Activated naive CD4-positive, alpha-beta T cell treated with anti-CD3 and anti-CD28 coated beads, Interleukin-2, amount 50 U/mL, for 24 hours (primary cell): ENCODE data around the gene KIAA0319L.

ENCODE experiments used
- H3K27ac Mint-ChIP-seq: one replicate; pipeline ENCODE4 v1.8.0; 2021; ENCODE audit warnings: mild to moderate bottlenecking, mixed read lengths
- H3K27me3 Mint-ChIP-seq: one replicate; pipeline ENCODE4 v1.8.0; 2021; ENCODE audit warnings: mixed read lengths
- H3K36me3 Mint-ChIP-seq: one replicate; pipeline ENCODE4 v1.8.0; 2021; ENCODE audit warnings: mixed read lengths
- H3K4me1 Mint-ChIP-seq: one replicate; pipeline ENCODE4 v1.8.0; 2021; ENCODE audit warnings: mixed read lengths
- H3K4me3 Mint-ChIP-seq: one replicate; pipeline ENCODE4 v1.8.0; 2021; ENCODE audit warnings: mild to moderate bottlenecking, mixed read lengths
- H3K9me3 Mint-ChIP-seq: one replicate; pipeline ENCODE4 v1.8.0; 2021; ENCODE audit warnings: mixed read lengths

The KIAA0319L gene

DNA sequence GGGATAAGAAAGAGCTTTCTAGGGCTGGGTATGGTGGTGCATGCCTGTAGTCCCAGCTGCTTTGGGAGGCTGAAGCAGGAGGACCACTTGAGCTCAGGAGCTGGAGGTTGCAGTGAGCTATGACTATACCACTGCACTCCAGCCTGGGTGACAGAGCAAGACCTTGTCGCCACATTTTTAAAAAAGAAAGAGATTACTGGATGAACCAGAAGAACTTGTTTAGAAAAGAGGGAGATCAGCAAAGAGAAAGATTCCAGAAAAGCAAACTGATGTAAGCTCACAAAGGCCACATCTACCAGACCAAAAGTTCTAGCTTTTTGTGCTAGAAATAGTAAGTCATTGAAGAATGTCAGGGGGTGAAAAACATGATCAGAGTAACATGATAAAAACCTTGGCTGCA, 117.6 kb downstream of the KIAA0319L start:
- Mint-ChIP-seq H3K4me3 (no peak overlapping the region), H3K4me1 (peaks cover 24% of the 10 kb centered on the region), H3K27me3 (no peaks in the 10 kb centered on the region), H3K36me3 (peaks cover 5% of the 10 kb centered on the region), H3K9me3 (no peaks in the 10 kb centered on the region), H3K27ac (no peak overlapping the region)

DNA sequence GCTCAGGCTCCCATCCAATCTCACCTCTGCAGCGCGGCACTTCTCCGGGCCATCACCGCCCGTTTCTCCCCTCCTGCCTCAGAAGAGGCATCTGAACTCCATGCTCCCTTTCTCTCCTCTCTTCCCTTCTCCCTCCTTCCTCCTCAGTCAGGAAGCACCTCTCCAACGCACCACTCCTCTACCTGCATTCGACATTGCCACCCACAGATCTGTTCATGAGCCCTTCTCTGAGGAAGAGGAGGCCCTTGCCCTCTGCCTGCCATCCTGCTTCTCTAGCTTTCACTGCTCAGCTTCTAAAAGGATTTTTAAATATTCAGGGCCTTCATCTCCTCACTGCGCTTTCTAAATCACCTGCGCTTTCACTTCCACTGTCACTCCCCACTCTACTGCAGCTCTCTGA, 120.0 kb downstream of the KIAA0319L start:
- H3K4me3 Mint-ChIP-seq: no peak overlapping the region
- H3K9me3 Mint-ChIP-seq: no peaks in the 10 kb centered on the region
- H3K36me3 Mint-ChIP-seq: peaks cover 10% of the 10 kb centered on the region
- no peaks in the 10 kb centered on the region for H3K27me3 Mint-ChIP-seq
- H3K27ac Mint-ChIP-seq: peak overlapping the region; percentile 25
- H3K4me1 Mint-ChIP-seq: peaks cover 9% of the 10 kb centered on the region

DNA sequence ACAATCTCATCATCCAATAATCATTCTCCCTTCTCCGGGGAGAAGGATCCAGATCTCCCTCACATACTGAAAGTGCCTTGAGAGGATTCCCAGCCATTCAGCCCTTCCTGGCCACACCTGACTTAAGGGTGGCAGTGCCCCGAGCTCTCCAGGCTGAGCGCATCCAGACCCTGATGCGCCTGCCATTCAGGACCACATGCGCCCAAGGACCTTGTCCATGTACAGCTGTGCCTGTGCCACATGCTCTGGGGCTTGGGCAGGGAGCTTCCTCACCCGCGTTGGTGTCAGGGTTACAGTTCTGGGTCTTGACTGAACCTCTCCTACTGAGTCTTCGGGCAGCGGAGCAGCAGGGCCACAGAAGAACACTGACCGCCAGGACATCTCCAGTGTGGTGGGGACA, 121.1 kb downstream of the KIAA0319L start:
- Mint-ChIP-seq H3K9me3 (no peaks in the 10 kb centered on the region), H3K36me3 (peaks cover 10% of the 10 kb centered on the region), H3K27ac (no peak overlapping the region), H3K4me1 (peaks cover 4% of the 10 kb centered on the region), H3K27me3 (no peaks in the 10 kb centered on the region), H3K4me3 (no peak overlapping the region)

DNA sequence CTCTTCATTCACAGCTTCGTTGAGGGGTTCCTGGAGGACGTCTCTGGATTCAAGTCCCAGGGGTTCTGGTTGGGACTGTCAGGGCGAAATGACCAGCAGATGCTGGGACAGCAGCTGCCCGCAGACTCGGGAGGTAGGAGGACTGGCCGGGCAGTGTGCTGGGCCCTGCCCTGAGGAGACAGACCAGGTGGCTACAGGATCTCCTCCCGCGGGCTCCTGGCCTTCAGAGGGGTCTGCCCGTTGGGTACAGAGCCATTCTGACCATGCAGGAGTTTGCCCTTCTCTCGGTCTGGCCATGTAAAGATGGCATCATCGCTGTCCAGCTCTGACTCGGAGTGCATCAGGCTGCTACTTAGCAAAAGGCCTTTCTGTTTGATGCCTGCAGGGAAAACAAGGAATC, 122.5 kb downstream of the KIAA0319L start:
- Mint-ChIP-seq H3K4me3 (no peak overlapping the region), H3K4me1 (peaks cover 4% of the 10 kb centered on the region), H3K36me3 (peaks cover 13% of the 10 kb centered on the region), H3K27me3 (no peaks in the 10 kb centered on the region), H3K9me3 (no peaks in the 10 kb centered on the region), H3K27ac (no peak overlapping the region)

DNA sequence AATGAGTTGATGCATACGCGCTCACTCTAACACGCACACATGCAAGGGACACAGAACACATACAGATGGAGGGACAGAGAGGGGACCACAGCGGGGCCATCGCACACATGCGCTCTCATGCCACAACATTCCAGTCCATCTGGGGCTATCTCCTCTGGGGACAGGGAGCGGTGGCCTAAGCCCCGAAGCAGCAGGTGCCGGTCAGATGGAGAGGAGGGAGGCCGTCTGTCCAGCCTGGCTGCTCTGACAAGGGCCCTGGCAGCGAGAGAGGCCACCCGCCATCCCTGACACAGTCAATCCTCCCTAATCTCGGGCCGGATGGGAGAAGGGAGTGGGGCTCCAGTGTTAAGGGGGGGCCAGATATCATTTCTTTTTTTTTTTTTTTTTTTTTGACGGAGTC, 123.5 kb downstream of the KIAA0319L start:
- H3K9me3 Mint-ChIP-seq: no peaks in the 10 kb centered on the region
- H3K4me1 Mint-ChIP-seq: peaks cover 6% of the 10 kb centered on the region
- H3K27ac Mint-ChIP-seq: no peak overlapping the region
- H3K27me3 Mint-ChIP-seq: no peaks in the 10 kb centered on the region
- H3K36me3 Mint-ChIP-seq: peaks cover 11% of the 10 kb centered on the region
- no peak overlapping the region for H3K4me3 Mint-ChIP-seq

DNA sequence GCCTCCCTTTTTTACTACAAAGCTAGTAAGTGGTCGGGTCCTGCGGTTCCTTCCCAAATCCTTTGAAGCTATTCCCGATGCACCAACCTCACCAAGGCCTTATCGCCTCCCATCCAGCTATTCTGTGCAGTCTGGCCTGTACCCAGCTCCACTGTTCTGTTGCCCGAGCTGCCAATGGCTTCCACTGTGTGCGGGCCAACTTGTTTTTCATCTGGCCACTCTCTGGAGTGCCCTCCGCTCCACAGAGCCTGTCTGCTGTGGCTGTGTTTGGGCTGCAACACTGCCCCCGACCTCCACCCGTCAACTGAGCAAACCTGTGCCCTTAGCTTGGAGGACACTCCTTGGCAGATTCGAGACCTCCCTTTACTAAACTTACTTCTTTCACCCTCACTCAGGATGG, 125.0 kb downstream of the KIAA0319L start:
- Mint-ChIP-seq H3K4me1 (peaks cover 6% of the 10 kb centered on the region), H3K36me3 (peaks cover 10% of the 10 kb centered on the region), H3K27me3 (no peaks in the 10 kb centered on the region), H3K4me3 (no peak overlapping the region), H3K9me3 (no peaks in the 10 kb centered on the region), H3K27ac (no peak overlapping the region)

DNA sequence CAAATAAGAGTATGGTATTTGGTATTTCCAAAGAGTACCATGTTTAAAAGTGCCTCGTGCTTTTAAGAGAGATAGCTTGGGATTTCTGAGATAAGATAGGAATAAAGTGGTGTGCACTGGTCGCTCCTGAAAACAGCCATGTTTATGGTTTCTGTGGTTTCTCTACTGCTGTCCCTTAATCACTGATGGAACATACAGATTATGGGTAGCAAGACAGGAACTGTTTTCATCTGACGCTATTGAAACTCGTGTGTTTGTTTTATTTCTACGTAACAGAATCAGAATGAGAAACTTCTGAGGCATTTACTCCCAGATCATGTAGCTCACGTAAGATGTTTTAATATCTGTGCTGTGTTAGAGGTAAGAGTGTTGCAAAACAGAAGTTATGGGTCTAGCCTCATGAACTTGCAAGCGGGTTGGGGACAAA, 126.0 kb downstream of the KIAA0319L start:
- H3K9me3 Mint-ChIP-seq: no peaks in the 10 kb centered on the region
- peaks cover 10% of the 10 kb centered on the region for H3K36me3 Mint-ChIP-seq
- H3K4me1 Mint-ChIP-seq: peaks cover 6% of the 10 kb centered on the region
- H3K27me3 Mint-ChIP-seq: no peaks in the 10 kb centered on the region
- no peak overlapping the region for H3K27ac Mint-ChIP-seq
- no peak overlapping the region for H3K4me3 Mint-ChIP-seq

DNA sequence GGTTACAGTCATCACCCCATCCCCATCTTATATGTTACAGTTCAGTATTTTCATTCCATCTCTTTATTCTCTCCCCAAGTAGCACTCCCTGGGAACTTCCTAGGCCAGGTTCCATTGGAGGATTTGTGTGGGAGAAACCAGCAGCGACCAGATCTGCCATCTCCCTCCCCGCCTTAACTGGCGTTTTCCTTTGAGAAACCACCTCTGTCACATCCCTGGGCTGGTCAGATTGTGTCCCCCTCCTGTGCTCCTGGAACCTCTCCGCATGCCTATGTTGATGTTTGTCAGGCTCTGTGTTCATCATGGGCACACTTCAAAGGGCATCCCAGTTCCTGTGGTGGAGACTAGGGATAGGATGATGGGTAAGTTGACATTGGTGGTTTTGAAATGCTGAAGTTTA, 126.4 kb downstream of the KIAA0319L start:
- Mint-ChIP-seq H3K27ac (no peak overlapping the region), H3K27me3 (no peaks in the 10 kb centered on the region)

DNA sequence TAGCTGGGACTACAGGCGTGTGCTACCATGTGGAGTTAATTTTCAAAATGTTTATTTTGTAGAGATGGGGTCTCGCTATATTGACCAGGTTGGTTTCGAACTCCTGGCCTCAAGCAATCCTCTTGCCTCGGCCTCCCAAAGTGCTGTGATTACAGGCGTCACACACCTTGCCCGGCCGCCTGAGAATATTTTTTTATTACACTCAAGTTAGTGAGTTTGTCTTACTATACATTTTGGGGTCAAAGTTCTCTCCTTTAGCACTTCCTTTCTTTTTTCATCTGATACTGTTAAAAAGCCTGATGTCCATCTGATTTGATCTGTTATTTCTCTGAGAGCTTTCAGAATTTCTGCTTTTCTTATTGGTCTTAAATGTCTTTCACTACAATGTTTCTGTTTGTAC, 128.8 kb downstream of the KIAA0319L start:
- Mint-ChIP-seq H3K36me3 (peaks cover 11% of the 10 kb centered on the region), H3K27ac (peak overlapping the region; percentile 48), H3K27me3 (no peaks in the 10 kb centered on the region), H3K4me1 (peaks cover 6% of the 10 kb centered on the region), H3K9me3 (no peaks in the 10 kb centered on the region), H3K4me3 (no peak overlapping the region)

More for the DNA sequence above, 126.4 kb downstream of the KIAA0319L start:
- H3K4me1 Mint-ChIP-seq: peaks cover 6% of the 10 kb centered on the region
- H3K4me3 Mint-ChIP-seq: no peak overlapping the region
- H3K36me3 Mint-ChIP-seq: peaks cover 12% of the 10 kb centered on the region
- no peaks in the 10 kb centered on the region for H3K9me3 Mint-ChIP-seq

DNA sequence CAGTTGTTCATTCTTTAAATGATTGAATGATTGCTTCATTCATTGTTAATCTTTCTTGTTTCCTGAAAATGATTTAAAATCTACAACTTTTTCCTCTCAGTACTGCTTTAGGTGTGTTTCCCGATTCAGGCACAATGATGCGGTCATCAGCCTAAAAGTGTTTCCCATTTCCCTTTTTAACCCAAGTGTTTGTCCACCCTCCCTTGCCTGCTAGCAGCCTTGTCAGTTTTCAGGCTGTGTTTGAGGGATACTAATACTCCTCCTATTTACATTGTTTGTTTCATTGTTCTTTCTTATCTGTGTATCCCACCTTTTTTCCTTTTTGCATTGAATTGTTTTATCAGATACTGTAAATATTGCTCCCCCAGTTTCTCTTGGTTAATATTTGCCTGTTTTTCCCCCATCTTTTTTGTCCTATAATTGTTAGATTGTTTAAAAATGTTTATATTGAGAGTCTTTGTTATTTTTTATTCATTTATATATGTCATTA, 131.1 kb downstream of the KIAA0319L start:
- no peak overlapping the region for H3K4me3 Mint-ChIP-seq
- peaks cover 11% of the 10 kb centered on the region for H3K36me3 Mint-ChIP-seq
- no peaks in the 10 kb centered on the region for H3K9me3 Mint-ChIP-seq
- H3K27me3 Mint-ChIP-seq: no peaks in the 10 kb centered on the region
- H3K27ac Mint-ChIP-seq: no peak overlapping the region
- peaks cover 3% of the 10 kb centered on the region for H3K4me1 Mint-ChIP-seq

DNA sequence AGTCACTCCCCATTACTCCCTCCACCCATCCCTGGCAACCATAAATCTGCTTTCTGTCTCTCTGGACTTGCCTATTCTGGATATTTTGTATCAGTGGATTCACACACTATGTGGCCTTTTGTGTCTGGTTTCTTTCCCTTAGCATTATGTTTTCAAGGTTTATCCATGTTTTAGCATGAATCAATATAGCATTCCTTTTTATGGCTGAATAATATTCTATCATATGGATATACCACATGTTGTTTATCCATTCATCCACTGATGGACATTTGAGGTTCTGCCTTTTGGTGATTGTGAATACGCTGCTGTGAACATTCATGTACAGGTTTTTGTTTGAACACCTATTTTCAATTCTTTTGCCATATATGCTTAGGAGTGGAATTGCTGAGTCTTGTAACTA, 148.3 kb downstream of the KIAA0319L start:
- no peak overlapping the region for H3K4me3 Mint-ChIP-seq
- no peak overlapping the region for H3K27ac Mint-ChIP-seq
- H3K4me1 Mint-ChIP-seq: no peaks in the 10 kb centered on the region
- no peaks in the 10 kb centered on the region for H3K9me3 Mint-ChIP-seq
- H3K27me3 Mint-ChIP-seq: no peaks in the 10 kb centered on the region
- H3K36me3 Mint-ChIP-seq: peaks cover 26% of the 10 kb centered on the region

DNA sequence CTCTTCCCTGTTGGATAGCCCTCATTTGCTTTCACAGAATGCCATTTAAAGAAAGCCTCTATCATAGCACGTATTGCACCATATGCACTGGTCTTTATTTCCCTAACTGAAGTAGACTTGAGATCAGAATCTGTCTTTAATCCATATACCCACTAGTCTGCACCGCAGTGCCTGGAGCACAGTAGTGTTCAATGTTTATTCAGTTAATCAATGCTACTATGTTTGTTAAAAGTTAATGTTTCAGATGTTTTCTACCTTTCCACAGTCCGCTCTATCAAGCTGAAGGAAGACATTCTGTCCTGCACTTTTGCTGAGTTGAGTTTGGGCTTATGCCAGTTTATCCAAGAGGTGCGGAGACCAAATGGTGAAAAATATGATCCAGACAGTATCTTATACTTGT, 149.5 kb downstream of the KIAA0319L start:
- Mint-ChIP-seq H3K4me3 (no peak overlapping the region), H3K27me3 (no peaks in the 10 kb centered on the region), H3K36me3 (peaks cover 25% of the 10 kb centered on the region), H3K4me1 (no peaks in the 10 kb centered on the region), H3K9me3 (no peaks in the 10 kb centered on the region), H3K27ac (no peak overlapping the region)

DNA sequence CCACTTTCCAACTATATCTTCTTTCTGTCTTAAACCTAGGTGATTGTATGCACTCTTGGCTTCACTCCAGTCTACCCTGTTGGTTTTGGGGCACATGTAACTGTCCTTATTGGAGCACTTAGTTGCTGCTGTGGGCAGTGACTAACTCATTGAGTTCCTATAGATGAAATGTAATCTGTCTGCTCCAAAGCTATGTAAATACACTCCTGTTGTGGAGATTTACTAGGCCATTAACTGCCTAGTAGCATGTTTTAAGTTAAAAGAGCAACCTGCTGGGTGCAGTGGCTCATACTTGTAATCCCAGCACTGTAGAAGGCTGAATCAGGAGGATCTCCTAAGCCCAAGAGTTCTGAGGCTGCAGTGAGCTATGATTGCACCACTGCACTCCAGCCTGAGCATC, 151.1 kb downstream of the KIAA0319L start:
- no peaks in the 10 kb centered on the region for H3K27me3 Mint-ChIP-seq
- peaks cover 31% of the 10 kb centered on the region for H3K36me3 Mint-ChIP-seq
- no peaks in the 10 kb centered on the region for H3K9me3 Mint-ChIP-seq
- H3K4me3 Mint-ChIP-seq: no peak overlapping the region
- H3K4me1 Mint-ChIP-seq: no peaks in the 10 kb centered on the region
- H3K27ac Mint-ChIP-seq: no peak overlapping the region

DNA sequence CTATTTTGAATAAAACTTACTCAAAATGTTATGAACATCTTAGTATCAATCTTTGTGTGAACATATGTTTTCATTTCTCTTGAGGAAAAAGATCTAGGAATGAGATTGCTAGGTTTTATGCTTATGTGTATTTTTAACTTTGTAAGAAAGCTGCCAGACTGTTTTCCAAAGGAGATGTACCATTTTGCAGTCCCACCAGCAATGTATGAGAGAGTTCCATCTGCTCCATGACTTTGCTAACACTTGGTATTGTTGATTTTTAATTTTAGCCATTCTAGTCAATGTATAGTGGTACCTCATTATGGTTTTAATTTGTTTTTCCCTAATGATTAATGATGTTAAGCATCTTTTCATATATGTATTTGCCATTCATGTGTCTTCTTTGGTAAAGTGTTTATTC, 156.2 kb downstream of the KIAA0319L start:
- Mint-ChIP-seq H3K9me3 (no peaks in the 10 kb centered on the region), H3K4me1 (peaks cover 5% of the 10 kb centered on the region), H3K27ac (no peak overlapping the region), H3K27me3 (no peaks in the 10 kb centered on the region), H3K36me3 (peaks cover 28% of the 10 kb centered on the region), H3K4me3 (no peak overlapping the region)

DNA sequence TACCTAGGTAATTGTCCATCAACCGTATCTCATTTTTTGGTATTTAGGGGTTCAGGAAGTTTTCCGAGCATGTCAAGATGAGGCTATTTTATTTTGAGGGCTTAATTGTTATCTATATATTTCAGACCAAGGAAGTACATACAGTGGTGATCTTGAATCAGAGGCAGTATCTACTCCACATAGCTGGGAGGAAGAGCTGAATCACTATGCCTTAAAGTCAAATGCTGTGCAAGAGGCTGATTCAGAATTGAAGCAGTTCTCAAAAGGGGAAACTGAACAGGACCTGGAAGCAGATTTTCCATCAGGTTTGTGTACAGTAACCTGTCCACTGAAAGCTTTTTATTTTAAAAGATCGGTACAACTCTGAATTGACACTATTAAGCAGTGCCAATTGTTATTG, 158.5 kb downstream of the KIAA0319L start:
- no peak overlapping the region for H3K27ac Mint-ChIP-seq
- peaks cover 31% of the 10 kb centered on the region for H3K36me3 Mint-ChIP-seq
- no peak overlapping the region for H3K4me3 Mint-ChIP-seq
- no peaks in the 10 kb centered on the region for H3K27me3 Mint-ChIP-seq
- H3K4me1 Mint-ChIP-seq: peaks cover 5% of the 10 kb centered on the region
- H3K9me3 Mint-ChIP-seq: no peaks in the 10 kb centered on the region

DNA sequence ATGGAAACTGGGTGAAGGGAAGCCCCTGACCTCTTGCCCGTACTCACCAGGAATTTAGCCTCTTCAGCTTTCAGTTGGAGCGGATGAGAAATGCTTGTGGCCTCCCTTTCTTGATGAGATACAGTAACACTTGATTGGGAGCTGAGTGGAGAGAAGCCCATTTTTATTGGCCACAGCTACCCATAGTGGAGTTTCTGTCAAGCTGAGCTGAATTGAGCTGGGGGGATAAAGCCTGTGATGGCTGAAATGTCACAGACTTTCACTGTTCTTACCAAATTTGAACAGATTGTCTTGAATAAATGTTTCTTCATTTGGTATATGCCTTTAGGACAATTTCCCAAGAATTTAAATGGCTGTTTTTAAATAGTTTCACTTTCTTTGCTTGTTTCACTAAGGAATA, 162.8 kb downstream of the KIAA0319L start:
- no peak overlapping the region for H3K4me3 Mint-ChIP-seq
- no peak overlapping the region for H3K27ac Mint-ChIP-seq
- no peaks in the 10 kb centered on the region for H3K27me3 Mint-ChIP-seq
- H3K9me3 Mint-ChIP-seq: no peaks in the 10 kb centered on the region
- peaks cover 19% of the 10 kb centered on the region for H3K36me3 Mint-ChIP-seq
- H3K4me1 Mint-ChIP-seq: peaks cover 5% of the 10 kb centered on the region
